ENCODE data around the gene CCL22.
"Not testable (repeated sequence)": the region's sequence is repeated elsewhere in the genome, so short reads cannot be mapped to it uniquely, and the experiment has no call there.

The CCL22 gene, protein sequence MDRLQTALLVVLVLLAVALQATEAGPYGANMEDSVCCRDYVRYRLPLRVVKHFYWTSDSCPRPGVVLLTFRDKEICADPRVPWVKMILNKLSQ

DNA sequence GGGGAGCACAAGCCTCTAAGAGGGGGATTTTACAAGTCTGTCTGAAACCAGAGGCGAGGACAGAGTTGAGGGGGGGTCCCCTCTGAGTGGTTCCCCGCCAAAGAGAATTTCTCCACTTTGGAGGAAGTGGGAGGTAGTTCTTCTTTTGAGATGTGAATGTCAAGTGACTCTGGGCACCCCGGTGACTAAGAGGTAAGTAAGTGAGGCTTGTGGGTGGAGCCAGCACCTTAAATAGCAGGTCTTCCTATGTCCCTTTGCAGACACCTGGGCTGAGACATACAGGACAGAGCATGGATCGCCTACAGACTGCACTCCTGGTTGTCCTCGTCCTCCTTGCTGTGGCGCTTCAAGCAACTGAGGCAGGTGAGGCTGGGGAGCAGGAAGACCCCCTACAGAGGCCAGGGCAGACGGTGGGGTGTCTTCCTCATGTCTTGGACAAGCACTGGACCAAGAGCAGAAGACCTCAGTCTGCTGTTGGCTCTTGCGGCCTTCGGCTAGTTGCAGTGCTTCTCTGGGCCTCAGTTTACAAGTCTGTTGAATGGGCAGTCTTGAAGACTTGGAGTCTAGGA lies at the start of gene CCL22:
Gene CCL22, plus strand, starts transcription at position 257 of the 569 bp plus-strand sequence. Its CDS starts 34 bp downstream, at position 291.
- no peak for DNase-seq

DNA sequence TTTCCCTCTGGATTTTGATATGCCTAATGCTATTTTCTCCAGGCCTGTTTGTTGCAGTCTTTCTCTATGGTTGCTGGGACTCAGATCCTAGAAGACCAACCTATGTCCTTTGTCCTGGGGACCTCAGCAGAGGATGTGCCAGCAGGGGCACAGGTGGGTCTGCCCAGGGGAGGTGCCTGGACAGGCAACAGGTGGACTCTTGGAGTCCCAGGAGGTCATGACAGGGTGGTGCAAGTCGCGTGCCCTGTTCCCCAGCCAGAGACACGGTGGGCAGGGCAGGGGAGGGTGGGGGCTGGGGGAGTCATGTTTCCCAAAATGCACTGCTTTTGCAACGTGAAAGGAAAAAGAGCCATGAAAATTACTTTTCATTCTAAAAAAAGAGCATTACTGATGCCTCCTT lies 47.8 kb upstream of the CCL22 start:
- DNase-seq, result no peak

DNA sequence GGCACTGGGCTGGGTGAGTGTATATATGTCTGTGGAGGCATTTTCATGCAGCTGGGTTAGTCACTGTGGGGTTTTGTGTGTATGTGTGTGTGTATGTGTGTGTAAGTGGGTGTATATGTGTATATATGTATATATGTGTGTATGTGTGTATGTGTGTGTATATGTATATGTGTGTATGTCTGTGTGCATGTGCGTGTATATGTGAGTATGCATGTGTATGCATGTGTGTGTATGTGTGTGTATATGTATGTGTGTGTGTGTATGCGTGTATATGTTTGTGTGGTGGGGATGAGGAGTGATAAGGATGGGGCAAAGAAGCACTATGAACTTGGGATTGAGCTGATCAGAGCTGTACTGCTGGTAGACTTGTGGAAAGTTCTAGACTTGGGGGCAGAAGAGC lies 45.1 kb upstream of the CCL22 start:
- DNase-seq, result no peak

DNA sequence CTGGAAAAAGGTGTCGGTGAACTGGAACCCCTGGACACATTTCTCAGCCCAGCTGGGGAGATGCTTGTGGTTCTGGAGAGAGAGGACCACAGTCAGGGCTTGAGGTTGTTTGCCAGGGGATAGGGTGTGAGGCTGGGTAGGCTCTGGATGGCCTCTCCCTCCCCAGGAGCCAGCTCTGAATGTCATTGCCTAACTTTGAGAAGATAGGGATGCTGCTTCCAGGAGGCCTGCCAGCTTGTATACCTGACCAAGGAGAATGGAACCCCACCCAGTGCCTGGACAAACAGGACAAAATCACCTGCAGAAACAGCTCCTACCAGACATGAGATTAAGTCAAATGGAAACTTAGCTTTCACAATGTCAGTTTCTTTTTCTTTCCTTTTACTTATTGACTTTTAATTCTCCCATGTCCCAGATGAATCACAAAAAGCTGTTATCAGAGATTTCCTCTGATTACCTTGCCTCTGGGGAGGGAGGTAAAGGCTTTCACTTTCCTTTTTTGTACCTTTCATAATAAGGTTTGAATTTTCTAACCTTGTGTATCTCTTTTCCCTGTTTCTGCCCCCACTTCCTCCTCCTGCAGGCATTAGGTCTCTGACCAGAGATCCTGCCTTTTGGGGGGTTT lies 44.3 kb upstream of the CCL22 start:
- no peak for DNase-seq

DNA sequence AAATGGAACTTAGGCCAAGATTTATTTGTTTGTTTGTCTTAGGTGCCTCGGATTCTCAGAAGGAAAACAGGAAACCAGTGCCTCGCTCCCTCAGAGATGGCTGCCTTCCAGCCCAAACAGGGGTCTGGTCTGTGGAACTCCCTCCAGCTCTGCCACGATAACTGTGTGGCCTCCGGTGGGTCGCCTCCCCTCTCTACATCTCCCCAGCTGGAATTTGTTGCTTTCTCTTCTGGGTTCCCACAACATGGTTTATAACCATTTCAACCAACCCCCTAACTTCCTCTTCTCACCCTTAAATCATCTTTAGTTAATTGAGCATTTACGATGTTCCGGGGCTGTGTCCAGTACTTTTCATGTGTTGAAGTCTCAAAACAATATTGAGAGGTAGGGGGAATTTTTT lies 43.2 kb upstream of the CCL22 start:
- no peak for DNase-seq

DNA sequence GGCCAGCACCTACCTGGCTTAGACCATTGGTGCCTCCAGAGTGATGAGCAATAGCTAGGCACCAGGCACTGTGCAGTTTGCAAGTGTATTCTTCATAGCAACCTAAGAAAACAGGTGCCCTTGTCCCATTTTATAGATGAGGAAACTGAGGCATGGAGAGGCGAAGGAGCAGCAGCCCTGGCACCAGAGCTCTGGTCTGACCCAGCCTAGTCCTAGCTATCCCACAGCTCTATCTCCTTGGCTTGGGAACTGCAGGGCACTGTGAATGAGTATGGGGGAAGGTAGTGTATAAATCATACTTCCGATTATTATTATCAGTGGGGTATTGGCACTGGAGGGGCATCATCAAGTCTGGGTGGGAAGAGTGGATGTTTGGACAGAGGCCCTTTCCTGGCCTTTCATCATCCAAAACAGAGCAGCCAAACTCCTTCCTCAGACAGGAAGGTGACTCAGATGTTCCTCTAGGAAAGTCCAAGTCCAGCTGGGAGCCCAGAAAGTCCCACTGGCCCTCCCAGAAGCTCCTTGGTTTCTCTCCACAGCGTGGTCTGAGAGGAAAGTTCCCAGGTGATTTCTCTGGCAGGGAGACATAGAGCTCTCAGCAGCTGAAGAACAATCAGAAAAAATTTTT lies 42.1 kb upstream of the CCL22 start:
- DNase-seq, result no peak

DNA sequence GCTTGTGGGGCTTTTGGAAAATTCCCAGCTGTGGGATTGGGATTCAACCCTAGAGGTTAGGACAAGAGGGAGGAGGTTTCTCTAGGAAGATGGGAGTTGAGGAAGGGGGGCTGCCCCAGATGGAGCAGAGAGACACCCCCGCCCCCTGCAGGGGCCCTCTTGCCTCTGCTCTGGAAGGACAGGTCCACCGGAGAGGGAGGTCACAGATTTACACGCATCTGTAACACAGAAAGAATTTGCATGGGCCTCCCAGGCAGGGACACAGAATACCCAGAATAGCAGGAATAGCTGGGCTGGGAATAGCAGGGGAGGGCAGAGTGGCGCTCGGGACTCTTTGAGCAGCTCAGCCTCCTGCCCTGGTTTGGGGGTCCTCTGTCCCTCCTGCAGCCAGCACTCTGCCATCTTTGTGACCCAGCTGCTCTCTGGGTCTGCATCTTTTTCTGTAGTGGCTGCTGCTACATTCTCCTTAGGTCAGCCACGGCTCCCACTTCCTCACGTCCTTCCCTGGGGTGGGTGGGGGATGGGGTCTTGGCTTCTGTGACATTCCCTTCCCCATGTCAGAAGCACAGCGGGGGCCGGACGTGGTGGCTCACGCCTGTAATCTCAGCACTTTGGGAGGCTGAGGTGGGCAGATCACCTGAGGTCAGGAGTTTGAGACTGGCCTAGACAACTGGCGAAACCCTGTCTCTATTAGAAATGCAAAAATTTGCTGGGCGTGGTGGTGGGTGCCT lies 40.2 kb upstream of the CCL22 start:
- DNase-seq, result no peak

DNA sequence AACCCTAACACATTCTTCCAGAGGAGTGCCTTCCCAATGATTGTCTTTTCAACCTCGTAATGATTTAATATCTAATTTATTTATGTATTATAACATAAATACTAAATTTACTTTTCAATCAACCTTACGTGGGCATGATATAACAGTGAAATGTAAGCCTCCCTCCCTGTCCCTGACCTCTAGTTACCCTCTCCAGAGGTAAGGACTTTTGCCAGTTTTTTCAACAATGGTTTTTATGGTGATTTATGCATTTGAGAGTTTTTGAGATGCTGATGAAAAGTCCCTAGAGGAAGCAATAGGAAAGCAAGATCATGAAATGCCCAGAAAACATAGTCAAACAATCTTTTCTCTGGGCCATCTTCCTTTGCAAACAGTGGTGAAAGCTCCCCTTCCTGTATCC lies 38.9 kb upstream of the CCL22 start:
- DNase-seq, result no peak

DNA sequence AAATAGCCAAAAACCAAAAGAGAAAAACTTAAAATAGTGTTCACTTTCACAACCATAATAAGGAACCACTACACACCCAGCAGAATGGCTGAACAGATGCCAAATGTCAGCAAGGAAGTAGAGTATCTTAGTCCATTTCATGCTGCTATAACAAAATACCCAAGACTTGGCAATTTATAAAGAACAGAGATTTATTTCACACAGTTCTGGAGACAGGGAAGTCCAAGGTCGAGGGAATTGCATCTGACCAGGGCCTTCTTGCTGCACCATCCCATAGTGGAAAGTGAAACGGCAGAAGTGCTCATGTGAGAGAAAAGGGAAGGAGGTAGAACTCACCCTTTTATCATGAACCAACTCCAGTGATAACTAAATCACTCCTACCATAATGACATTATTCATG lies 33.8 kb upstream of the CCL22 start:
- DNase-seq, result no peak

DNA sequence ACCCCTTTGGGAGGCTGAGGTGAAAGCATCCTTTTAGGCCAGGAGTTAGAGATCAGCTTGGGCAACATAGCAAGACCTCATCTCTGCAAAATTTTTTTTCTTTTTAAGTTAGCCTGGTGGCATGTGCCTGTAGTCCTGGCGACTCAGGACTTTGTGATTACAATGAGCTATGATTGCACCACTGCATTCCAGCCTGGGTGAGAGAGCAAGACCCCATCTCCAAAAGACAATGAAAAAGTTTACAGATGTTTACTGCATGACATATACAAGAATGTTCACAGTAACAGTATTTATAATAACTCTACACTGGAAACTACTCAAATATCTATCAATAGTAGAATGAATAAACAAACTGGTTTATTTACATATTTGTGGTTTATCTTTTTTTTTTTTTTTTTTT lies 33.1 kb upstream of the CCL22 start:
- DNase-seq, result no peak

DNA sequence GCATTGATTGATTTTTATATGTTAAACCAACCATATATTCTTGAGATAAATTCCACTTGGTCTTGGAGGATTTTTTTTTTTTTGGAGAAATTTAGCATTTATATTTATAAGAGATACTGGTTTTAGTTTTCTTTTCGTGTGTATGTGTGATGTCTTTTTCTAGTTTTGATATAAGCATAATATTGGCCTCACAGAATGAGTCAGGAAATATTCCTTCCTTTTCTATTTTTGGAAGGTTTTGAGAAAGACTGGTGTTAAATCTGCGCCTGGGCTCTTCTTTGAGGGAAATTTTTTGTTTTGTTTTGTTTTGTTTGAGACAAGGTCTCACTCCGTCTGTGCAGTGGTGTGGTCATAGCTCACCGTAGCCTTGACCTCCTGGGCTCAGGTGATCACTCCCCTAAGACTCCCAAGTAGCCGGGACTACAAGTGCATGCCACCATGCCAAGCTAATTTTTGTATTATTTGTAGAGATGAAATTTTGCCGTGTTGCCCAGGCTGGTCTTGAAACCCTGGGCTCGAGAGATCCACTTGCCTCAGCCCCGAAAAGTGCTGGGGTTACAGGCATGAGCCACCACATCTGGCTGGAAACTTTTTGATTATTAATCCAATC lies 28.8 kb upstream of the CCL22 start:
- DNase-seq, result no peak

DNA sequence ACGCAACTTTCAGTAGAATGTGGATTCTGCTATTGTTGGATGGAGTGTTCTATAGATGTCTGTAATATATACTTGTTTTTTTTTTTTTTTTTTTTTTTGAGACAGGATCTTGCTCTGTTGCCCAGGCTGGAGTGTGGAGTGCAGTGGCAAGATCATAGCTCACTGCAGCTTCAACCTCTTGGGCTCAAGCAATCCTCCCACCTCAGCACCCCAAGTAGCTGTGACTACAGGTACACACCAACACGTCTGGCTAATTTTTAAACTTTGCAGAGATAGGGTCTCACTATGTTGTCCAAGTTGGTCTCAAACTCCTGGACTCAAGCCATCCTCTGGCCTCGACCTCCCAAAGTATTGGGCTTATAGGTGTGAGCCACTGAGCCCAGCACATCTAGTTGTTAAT lies 27.2 kb upstream of the CCL22 start:
- DNase-seq, result no peak

DNA sequence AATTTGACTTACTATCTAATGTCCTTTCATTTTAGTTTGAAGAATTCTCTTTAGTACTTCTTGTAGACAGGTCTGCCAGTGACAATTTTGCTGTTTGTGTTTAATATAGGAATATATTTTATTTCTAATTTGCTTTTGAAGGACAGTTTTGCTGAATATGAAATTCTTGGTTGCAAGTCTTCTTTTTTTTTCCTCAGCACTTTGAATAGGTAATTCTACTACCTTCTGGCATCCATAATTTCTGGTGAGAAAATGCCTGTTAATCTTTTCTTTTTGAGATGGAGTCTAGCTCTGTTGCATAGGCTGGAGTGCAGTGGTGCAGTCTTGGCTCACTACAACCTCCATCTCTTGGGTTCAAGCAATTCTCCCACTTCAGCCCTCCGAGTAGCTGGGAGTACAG lies 25.2 kb upstream of the CCL22 start:
- no peak for DNase-seq

DNA sequence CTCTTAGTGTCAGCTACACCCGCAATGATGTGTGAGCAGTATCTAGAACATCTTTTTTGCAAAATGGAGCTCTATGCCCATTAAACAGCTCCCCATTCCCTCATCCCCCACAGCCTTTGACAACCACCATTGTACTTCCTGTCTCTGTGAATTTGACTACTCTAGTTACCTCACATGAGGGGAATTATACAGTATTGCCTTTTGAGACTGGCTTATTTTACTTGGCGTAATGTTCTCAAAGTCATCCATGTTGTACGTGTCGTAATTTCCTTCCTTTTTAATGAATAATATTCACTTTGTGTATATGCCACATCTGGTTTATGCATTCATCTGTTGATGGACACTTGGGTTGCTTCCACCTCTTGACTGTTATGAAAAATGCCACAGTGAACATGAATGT lies 23.2 kb upstream of the CCL22 start:
- DNase-seq, result no peak

DNA sequence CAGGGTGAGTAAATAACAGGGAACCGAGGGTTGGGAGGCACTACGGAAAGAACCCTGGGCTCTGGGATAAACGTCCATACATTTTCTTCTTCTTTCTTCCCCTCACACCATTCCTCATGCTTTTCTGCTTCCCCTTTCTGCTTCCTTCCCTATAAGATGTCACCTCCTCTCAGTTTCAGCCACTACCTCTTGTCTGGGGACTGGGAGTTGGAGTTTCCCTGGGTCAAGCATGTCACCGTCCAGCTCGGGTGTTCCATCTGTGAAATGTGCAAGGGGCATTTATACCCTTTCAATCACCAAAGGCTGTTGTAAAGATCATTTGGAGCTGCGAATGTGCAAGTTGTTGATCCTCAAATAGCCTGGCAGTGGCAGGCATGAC lies 17.5 kb upstream of the CCL22 start:
- DNase-seq, result no peak

DNA sequence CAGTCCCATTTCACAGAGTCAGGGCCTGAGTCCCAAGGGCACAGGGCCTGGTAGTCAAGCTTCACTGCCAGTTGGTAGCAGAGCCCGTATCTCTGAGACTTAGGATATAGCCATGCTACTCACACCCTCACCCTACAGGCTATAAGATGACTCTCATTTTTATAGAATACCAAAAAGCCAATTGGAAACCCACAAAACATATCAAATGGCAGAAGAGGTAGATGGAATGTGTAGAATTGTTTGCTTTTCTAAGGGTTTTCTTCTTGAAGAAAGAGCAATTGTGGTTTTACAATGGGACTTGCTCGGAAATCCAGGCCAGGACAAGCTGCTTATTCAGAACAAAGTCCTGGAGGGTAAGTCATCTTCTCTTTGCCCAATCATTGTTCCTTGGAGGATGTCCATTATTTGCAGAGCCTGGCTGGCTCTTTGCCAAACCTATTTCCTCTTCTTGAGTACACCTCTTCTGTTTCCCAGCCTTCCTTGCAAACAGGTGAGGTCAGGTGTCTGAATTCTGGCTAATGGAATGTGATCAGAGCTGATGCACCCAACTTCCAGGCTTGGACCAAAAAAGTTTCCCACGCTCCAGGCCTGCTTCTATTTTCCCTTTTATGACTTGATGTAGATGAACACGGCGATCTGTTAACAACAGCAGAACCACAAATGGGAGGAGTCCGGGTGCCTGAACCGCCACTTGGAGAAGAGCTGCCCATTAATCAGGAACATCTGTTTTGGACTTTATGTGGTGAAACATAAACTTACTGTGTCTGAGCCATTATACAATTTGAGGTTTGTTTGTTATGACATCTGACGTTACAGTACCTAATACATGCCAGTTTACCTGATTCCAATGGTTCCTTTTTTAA lies 16.9 kb upstream of the CCL22 start:
- no peak for DNase-seq

DNA sequence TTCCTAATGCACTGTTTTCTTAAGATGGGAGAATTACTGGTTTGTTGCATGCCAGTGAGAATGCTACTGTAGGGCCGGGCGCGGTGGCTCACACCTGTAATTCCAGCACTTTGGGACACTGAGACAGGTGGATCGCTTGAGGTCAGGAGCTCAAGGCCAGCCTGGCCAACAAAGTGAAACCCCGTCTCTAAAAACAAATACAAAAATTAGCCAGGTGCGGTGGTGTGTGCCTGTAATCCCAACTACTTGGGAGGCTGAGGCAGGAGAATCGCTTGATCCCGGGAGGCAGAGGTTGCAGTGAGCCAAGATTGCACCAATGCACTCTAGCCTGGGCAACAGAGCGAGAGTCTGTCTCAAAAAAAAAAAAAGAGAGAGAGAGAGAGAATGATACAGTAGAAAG lies 16.0 kb upstream of the CCL22 start:
- DNase-seq, result not testable (repeated sequence)

DNA sequence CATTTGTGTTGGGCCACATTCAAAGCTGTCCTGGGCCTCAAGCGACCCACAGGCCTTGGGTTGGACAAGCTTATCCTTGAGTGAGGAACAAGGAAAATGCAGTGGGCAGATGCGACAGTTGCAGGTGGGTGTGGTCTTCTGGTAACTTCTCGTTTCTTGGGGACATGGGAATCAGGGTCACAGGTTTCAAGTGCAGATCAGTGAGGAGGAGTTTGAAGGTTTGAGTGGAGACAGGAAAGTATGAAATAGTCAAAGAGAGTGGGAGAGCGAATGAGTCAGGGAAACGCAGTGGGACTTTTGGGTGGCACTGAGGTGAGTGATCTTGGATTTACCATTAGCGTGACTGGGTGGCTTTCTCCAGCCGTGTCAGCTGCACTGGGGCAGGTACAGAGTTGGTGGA lies 15.4 kb upstream of the CCL22 start:
- no peak for DNase-seq

DNA sequence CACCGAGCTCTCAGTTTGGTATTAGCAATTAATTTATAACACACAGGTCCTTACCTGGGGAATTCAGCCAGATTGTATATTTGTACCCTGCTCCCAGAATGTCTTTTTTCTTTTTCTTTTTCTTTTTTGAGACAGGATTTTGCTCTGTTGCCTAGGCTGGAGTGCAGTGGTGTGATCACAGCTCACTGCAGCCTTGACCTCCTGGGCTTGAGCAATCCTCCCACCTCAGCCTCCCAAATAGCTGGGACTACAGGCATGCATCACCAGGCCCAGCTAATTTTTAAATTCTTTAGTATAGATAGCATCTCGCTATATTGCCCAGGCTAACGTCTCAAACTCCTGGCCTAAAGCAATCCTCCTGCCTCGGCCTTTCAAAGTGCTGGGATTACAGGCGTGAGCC lies 14.5 kb upstream of the CCL22 start:
- DNase-seq, result not testable (repeated sequence)

DNA sequence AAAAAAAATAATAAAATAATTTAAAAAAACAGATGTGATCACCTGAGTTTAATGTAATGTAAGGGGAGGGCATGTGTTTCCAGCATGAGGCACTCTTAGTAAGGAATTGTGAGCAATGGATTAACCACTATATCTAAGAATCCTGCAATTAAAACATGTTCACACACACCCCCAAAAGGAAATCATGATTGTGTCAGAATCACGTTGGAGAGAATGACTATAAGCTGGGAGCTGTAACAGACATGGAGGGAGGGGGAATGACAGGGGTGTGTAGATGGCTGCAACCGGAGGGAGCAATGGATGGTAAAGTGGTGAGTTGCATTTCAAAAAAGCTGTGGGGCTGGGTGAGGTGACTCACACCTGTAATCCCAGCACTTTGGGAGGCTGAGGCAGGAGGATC lies 13.6 kb upstream of the CCL22 start:
- peak; percentile 9 for DNase-seq

DNA sequence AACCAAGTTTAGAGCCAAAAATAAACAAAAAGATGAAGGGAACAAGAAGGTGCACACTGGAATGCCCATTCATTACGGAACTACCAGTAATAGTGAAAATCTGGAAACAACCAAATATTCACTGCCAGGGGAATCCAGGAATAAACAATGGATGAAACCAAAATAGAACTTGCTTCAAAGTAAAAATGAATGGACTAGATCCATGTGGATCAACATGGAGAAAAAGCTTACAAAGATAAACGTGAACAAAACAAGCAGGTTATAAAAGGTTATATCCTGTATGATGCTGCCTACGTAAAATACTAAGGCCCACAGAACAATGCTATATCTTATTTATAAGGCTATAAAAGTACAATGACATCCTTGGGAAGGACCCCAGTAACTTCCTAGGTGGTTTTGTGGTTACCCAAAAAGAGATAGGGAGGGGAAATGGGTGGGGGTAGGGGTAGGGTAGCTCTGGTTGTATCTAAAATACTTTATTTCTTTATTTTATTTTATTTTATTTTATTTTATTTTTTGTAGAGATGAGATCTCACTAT lies 12.8 kb upstream of the CCL22 start:
- no peak for DNase-seq

DNA sequence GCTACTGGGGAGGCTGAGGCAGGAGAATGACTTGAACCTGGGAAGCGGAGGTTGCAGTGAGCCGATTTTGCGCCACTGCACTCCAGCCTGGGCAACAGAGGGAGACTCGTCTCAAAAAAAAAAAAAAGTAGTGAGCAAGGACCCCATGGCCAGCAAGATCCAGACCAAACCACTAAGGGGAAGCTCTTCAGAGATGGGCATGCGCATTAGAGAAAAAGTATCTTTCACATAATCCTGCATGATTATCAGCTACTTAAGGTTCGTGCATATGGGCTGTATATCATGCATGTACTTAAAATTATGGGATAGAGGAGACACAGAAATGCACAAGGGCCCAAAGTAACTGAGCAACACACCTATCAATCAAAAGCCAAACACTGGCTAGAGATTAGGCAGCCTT lies 10.7 kb upstream of the CCL22 start:
- peak; percentile 11 for DNase-seq

All from activated CD8-positive, alpha-beta memory T cell treated with anti-CD3 and anti-CD28 coated beads for 24 hours (primary cell).